Neural progenitor cell (in vitro differentiated cells): ENCODE measurements around the gene DNAJB14.

Source experiments
- CTCF ChIP-seq: fragments of 200-600 bp; sonication (generic); IDR thresholded peaks from 2 replicates; pipeline ENCODE4 v1.5.1; 2017; ENCODE audit warnings: antibody characterized with exemption, mild to moderate bottlenecking
- EZH2 ChIP-seq: fragments of 200-600 bp; sonication (generic); IDR thresholded peaks from 2 replicates; pipeline ENCODE4 v1.6.1; 2017; ENCODE audit warnings: antibody characterized with exemption, mild to moderate bottlenecking, moderate library complexity
- EZH2phosphoT487 ChIP-seq: fragments of 200-600 bp; sonication (generic); IDR thresholded peaks from 2 replicates; pipeline ENCODE4 v1.6.1; 2017; ENCODE audit warnings: antibody characterized with exemption

- no peak for TF ChIP-seq CTCF
- no peak for TF ChIP-seq EZH2phosphoT487
- TF ChIP-seq EZH2: no peak
These were observed 82.6 kb downstream of the DNAJB14 start for GRCh38 chr4:99863804-99864203.
